GM18498 (cell line): ENCODE data around the gene FBLN1.

Experiments
- ATAC-seq: cut with Tn5 transposase; IDR thresholded peaks from one replicate; pipeline ENCODE4 v1.9.1; 2021; ENCODE audit warnings: mild to moderate bottlenecking, moderate library complexity; ENCODE audit not compliant: unreplicated experiment

FBLN1 gene

GRCh38 chr22:45503050-45503815 lies 550 bp downstream of the FBLN1 start:
- no peak for ATAC-seq

- no peak for ATAC-seq
Measured at GRCh38 chr22:45503816-45504372, 1.2 kb downstream of the FBLN1 start.

GRCh38 chr22:45504373-45505341 lies 2.0 kb downstream of the FBLN1 start:
- ATAC-seq, result no peak

DNA sequence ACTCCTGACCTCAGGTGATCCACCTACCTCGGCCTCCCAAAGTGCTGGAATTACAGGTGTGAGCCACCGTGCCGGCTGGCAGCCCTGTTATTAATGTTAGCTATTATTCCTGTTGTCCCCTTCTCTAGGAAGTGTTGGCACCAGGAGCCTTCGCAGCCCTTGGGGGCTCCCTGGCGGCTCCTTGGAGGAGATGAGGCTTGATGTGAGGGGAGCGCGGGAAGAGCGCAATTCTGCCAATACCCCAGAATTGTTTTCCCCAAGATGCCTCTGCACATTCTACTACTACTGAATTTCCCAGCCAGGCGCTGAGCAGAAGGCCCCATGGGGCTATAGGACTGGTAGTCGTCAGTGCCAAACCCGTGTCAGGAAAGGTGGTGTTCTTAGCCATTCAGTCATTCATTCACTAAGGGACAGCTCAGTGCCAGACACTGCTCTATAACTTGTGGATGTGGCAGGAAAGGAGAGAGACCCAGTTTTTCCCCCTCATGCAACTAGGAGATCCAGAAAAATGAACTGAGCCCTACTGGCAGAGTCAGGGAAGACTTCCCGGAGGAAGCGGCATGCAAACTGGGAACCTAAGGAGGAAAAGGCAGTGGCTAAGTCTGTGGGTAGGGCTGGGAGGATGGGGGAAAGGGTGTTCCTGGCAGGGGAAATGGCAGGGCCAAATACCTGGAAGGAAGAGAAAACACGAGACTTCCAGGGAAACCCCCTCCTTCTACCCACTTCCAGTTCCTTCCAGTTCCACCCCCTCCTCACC lies 3.5 kb downstream of the FBLN1 start:
- no peak for ATAC-seq

- no peak for ATAC-seq
Measured at GRCh38 chr22:45506816-45507360, 4.2 kb downstream of the FBLN1 start.

GRCh38 chr22:45507798-45508197 lies 5.1 kb downstream of the FBLN1 start:
- no peak for ATAC-seq

- ATAC-seq, result no peak
Measured at GRCh38 chr22:45508814-45509213, 6.1 kb downstream of the FBLN1 start.

GRCh38 chr22:45510376-45511232 lies 7.9 kb downstream of the FBLN1 start:
- ATAC-seq, result no peak

GRCh38 chr22:45511847-45512261 lies 9.2 kb downstream of the FBLN1 start:
- ATAC-seq, result no peak

DNA sequence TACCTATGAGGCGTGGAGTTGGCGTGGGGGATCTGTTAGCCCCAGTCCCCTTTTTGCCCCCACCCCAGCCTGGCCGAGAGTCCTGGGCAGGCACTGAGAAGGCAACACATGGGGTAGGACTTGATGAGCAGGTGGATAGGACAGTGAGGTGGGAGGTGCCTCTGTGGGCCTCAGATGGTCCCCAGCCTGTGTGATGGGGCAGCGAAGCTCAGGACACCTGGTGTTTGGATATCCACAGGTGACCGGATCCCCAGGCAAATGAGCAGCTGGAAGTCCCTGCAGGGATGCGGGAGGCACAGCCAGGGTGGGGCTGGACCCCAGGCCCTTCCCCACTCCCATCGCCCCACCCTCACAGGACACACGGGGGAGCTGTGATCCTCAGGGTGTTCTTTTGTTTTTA lies 9.7 kb downstream of the FBLN1 start:
- no peak for ATAC-seq

DNA sequence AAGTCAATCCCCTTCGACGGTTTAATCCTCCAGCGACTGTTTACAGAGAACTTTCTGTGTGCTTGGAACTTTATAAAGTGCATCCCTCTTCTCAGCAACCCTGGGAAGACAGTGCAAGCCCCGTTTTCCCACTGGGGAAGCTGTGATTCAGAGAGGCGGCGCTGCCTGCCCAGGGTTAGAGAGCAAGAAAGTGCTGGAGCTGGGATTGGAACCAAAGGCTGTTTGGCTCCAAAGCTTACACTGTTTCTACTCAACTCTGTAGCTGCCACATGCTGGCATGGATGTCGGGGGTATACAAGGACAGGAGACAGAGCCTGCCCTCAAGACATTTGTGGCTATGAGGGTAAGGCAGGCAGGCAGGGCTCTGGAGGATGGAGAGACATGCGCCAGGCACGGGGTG lies 13.0 kb downstream of the FBLN1 start:
- ATAC-seq, result no peak

DNA sequence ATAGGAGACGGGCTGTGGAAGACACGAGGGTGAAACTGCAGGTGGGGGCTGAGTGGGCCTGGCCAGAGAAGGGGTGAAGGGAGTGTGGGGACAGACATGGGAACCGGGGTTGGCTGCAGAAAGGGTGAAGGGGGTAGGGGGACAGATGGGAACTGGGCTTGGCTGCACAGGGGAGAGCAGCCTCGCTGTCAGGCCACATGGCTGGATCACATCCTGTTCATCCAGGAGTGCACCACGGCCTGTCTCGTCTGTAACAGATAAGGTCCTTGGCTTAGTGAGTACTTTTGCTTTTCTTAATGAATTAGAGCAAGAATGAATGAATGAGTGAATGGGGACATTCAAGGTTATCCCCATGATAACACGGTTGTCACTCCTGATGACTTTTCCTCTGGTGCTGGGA lies 13.5 kb downstream of the FBLN1 start:
- ATAC-seq, result no peak

- no peak for ATAC-seq
Measured at GRCh38 chr22:45516923-45517675, 14.4 kb downstream of the FBLN1 start.

GRCh38 chr22:45518136-45518535 lies 15.5 kb downstream of the FBLN1 start:
- ATAC-seq, result no peak

DNA sequence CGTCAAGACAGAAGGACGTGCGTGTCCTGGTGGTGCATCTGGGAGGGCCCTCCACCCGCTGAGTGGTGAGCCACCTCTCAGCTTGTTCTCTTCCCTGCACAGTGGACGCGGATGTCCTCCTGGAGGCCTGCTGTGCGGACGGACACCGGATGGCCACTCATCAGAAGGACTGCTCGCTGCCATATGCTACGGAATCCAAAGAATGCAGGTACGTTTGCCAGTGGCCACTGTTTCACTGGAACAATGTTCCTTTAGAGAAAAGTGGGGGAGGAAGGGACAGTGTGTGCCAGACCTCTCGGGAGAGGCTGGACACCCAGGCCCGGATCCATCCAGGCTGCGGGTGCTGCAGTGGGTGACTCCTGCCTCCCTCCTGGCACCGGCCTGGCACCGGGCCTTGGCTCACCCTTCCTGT lies 15.9 kb downstream of the FBLN1 start:
- no peak for ATAC-seq

DNA sequence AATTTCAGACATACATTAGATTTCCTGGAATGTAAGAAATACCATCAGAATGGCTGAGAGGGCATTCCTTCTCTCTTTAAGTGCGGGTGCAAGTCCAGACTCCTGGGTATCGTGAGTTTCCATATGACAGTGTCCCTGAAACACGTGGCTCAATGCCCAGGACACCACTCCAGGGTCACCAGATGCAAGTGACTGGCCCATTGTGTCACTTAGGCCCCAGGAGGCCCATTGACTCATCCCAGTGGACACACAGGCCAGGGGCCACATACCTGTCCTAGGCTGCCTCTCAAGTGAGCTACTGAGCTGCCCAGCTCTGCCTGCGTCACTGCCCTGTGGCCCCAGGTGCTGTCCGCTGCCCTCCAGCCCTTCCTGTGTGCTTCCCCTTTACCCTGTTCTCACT lies 18.5 kb downstream of the FBLN1 start:
- ATAC-seq, result no peak

DNA sequence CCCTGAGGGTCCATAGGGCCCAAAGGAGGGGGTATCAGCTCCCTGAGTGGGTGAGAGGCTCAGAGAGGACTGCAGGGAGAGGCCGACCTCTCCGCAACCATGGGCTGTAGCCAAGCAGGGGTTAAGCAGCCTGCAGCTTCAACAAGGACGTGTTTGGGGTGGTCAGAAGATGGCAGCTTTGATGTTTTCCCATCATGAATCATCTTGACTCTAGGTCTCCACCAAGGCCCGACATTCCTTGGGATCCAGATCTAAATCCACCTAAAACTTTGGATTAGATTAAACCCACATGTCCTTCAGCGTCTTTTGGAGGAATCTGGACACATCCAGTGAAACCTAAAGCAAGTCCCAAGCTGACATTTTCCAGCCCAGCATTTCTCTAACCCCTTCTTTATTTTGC lies 19.8 kb downstream of the FBLN1 start:
- ATAC-seq, result no peak

DNA sequence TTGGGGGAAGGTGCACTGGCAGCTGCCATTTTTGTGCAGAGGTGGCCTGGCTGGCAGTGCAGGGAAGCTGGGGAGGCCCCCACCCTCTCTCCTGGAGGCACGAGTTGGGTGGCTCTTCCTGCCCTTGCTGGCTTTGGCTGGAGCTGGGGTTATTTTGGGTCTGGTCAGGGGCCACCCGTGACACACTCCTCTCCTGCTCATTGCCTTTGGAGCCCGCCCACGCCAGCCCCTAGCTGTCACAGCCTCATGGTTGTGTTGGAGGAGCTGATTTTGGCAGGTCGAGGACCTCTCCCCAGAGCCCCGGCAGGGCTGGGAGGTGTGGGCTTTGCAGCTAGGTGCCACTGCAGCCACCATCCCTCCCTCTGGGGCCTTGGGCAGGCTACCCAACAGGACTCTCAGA lies 21.5 kb downstream of the FBLN1 start:
- ATAC-seq, result no peak

GRCh38 chr22:45524966-45525365 lies 22.3 kb downstream of the FBLN1 start:
- no peak for ATAC-seq
